Stimulated activated CD8-positive, alpha-beta memory T cell treated with anti-CD3 and anti-CD28 coated beads, Interleukin-15, amount 100 ng/mL, for 1 hour (primary cell): ENCODE data around the gene SLU7.

ENCODE experiments used
- DNase-seq: peaks from one replicate; pipeline ENCODE4 v3.0.0-alpha.2; 2020; ENCODE audit warnings: low read depth

Gene SLU7

DNA sequence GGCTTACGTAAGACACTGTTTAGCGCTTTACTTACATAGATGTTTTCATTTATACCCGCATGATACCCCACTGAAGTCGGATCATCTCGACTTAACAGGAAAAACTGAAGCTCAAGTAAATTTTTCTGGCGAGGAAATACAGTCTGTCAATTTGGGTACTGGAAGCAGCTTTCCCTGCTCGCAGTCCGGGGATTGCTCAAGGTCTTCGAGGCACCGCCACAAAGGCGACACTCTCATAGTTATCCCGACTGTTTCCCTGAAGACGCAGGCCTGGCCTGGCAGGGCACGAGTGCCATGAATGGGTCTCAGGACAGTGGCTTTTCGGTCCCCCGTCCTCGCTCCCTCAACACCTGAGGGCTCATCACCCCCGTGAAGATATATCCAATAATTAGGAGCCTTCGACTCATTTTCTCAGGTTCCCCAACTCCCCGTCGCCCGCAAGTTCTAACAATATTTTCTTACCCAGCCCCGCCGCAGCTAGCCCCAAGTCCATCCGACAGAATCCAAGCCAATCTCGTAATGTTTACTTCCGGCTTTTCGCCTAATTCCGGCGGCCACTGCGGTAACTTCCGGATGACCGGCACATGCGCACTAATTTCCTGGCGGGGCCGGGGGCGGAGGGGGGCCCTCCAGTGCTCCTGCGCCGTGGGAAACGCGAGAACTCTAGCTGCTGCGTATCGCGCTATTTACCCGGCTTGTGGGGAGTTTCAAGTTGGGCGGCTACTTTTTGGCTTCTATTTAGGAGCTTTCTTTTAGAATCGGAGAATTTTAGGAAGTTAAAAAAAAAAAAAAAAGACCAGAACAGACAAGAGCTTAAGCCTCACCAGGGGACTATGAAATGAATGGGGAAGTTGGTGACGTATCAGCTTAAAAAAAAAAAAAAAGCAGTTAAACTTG is at the start of gene SLU7:
TSS of gene SLU7 (minus strand) at position 521 of the 897 bp plus-strand sequence. CDS start 3,787 bp downstream, outside the sequence.
- DNase-seq = peak; percentile 88

DNA sequence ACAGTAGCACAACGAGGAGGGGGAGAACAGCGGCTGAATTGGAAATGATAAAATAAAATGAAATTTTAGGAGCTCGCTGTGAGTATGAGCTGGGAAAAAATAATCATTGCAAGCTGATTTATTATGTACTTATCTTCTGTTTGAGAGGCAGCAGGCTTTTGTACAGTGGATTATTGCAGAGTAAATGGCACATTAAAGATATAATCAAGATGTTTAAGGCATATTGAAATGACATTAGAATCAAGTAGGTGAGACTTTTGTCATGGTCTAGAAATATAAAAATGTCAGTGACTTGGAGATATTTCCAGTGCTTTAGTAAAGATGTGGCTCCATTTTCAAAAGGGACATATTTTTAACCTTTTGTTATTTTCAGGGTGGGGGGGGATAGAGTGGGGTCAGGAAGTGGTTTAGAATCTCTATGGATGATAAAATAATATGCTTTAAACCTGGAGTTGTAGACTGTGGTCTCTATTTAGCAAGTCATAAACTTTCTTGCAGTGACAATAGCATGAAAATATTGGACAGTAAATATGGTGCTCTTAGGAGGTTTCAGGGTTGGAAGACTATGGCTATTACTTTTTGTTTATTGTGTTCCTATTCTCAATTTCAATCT is 49.6 kb upstream of the SLU7 start:
- no peak for DNase-seq

- DNase-seq = peak; percentile 43
Observed at GRCh38 chr5:160467555-160468362, 48.9 kb upstream of the SLU7 start.

- no peak for DNase-seq
Observed at GRCh38 chr5:160466889-160467554, 48.1 kb upstream of the SLU7 start.

GRCh38 chr5:160466116-160466515 is 47.2 kb upstream of the SLU7 start:
- no peak for DNase-seq

- DNase-seq = no peak
Observed at GRCh38 chr5:160464466-160464797, 45.6 kb upstream of the SLU7 start.

DNA sequence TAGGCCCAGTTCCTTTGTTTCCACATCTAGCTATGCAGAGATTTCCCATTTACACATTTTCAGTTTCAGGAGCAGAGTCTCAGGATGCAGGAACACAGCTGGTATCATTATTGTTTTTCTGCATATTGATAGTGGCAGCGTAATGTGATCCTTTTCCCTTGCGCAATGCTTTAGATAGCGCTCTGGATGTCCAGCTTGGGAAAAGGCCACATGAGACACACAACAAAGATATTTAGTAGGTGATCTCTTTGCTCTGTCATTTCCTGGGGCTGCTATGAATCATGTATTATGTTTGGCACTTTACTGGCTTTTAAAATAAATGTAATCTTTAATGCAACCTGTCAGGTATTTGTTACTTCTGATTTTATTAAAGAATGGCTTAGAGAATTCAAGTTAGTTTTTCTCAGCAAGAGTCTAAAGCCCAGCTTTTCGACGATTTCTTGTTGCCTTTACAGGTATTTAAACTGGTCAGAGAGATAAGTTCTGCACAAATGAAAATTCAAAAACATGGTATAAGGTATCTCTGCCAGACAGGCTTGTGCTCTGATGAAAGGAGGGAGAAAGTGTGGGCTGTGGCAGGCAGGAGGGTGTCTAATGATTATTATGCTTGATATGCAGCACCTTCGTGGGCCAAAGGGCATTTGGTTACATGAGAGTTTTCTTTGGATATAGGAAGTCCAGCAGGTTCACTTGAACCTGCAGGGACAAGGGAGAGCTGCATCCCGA is 45.0 kb upstream of the SLU7 start:
- DNase-seq = no peak

GRCh38 chr5:160463227-160463626 is 44.3 kb upstream of the SLU7 start:
- DNase-seq = no peak

GRCh38 chr5:160462167-160462566 is 43.3 kb upstream of the SLU7 start:
- DNase-seq = no peak

DNA sequence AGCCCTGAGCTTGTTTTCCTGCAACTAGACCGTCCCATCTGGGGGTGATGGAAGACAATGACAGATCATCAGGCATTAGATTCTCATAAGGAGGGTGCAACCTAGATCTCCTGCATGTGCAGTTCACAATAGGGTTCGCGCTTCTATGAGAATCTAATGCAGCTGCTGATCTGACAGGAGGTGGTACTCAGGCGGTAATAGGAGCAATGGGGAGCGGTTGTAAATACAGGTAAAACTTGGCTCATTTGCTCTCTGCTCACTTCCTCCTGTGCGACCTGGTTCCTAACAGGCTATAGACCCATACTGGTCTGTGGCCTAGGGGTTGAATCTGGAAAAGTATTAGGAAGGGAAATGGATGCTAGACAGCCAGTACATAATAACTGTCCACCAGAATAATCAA is 42.5 kb upstream of the SLU7 start:
- no peak for DNase-seq

- DNase-seq = no peak
Observed at GRCh38 chr5:160460377-160461049, 41.6 kb upstream of the SLU7 start.

DNA sequence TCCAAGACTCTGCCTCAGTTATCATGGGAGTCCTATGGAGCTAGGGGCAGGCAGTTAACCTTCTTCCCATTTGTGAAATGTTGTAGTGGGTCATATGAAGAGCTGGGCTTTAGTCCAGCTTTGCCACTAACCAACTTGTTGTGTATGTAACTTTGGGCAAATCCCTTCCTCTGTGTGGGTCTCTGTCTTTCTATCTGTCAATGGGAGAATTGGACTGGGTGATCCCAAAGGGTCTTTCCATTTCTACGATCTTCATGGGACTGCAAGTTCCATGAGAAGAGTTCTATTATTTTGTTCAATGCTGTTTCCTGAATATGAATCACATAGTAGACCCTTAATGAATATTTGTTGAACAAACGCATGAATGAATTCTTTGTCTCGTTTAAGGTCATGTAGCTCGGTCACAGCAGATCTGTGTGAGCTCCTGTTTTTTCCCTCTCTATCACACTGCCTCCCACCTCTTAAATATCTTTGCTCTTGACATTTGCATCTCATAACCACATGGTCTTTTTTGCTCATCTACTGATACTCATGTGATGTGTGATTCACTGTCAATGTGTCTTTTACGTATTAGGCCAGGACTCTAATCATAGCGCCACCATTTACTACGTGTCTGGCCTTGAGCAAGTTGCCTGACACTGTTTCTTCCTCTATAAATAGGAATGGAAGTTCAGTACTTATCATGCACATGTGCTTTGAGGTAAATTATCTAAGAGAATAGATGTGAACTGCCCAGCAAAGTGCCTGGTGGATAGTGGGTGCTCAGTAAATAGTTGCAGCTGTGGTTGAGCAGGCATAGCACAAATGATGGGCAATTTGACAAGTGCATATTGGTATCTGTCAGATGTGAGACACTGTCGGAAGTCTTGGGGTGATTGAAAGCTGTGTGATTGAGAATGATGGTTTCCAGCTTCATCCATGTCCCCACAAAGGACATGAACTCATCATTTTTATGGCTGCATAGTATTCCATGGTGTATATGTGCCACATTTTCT is 40.2 kb upstream of the SLU7 start:
- no peak for DNase-seq

GRCh38 chr5:160457252-160457651 is 38.4 kb upstream of the SLU7 start:
- DNase-seq = no peak

- DNase-seq = no peak
Observed at GRCh38 chr5:160456480-160457177, 37.7 kb upstream of the SLU7 start.

GRCh38 chr5:160455600-160455999 is 36.7 kb upstream of the SLU7 start:
- DNase-seq = no peak

GRCh38 chr5:160453751-160454150 is 34.9 kb upstream of the SLU7 start:
- no peak for DNase-seq

DNA sequence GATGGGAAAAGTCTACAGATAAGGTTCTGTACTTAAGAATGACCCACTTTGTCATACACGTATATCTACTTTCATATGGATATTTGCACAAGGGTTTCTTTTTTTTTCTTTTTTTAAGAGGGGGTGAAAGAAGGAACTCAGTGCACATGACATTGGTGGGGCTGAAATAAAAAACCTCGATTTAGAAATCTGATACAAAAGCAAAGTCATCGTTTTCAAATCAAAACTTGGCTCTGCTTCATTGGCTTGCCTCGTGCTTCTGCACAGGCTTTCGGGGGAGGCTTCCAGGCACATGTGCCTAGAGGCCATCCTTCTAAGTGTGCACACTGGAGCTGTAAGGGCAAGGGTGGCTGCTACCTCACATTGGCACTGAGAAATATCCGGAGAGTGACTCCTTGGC is 33.9 kb upstream of the SLU7 start:
- DNase-seq = no peak

DNA sequence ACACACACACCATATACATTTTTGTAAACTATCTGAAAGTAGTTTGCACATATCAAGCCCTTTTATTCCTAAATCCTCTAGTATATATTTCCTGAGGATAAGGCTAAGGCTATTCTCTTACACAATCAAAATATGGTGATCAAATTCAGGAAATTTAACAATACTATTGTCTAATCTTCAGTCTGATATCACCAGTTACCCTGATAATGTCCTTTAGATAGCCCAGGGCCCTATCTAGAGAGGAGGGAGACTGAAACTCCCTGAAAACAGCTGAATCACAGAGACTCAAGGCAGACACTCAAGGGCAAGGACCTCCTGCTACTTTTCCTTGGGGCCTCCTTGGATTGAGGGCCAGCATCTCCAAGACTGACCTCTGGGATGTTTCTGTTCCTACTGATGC is 33.2 kb upstream of the SLU7 start:
- DNase-seq = no peak

DNA sequence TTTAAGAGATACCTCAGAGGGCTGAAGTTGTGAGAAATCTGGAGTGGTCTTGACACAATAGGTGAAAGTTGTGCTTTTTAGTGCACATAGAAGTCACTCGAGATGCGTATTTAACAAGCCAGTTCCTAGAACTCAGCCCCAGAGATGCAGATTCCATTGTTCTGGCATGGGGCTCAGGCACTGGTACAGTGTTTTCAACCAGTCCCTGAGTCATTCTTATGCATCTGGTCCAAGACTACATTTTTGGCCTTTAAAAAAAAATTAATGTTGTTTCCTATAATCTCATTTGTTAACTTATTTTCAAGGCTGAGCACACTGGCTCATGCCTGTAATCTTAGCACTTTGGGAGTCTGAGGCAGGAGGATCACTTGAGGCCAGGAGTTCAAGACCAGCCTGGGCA is 32.4 kb upstream of the SLU7 start:
- no peak for DNase-seq
